Fibroblast of villous mesenchyme (primary cell): ENCODE data around the gene TOMM22. TPM values are rescaled to one million over a fixed set of nuclear protein-coding genes. Genes with fewer than 3 reads are reported as not detected.

Experiments used
- DNase-seq: peaks from one replicate; pipeline ENCODE4 v3.0.0-alpha.2; 2010; ENCODE audit warnings: low read depth
- H3K4me3 ChIP-seq: 2 replicates; pipeline ENCODE4 v1.5.1; 2011; ENCODE audit warnings: low read depth, mild to moderate bottlenecking, low read length
- CTCF ChIP-seq: IDR thresholded peaks from 2 replicates; pipeline ENCODE4 v1.5.1; 2012; ENCODE audit warnings: low read depth, mild to moderate bottlenecking, low read length; ENCODE audit not compliant: insufficient read depth
- total RNA-seq: library from RNA; depleted of rRNA; stranded (reverse); fragments of >200 nt; gene quantifications from 2 replicates; pipeline ENCODE4 v1.2.3, GENCODE V29; 2012

TOMM22 gene
- total RNA-seq, 1 donor = 88.9 TPM

GRCh38 chr22:38700789-38701628, 19.3 kb downstream of the TOMM22 start, which contains the start of gene JOSD1:
JOSD1 (minus strand) TSS chr22:38700943; CDS start chr22:38699987, 956 bp downstream.
- peak; percentile 96 for DNase-seq
- H3K4me3 ChIP-seq = peak within 1 kb of the TSS; percentile 80
- TF ChIP-seq CTCF = no peak

- no peak for TF ChIP-seq CTCF
- H3K4me3 ChIP-seq = peak overlapping the region; percentile 37
- peak; percentile 20 for DNase-seq
These were observed 23.0 kb downstream of the TOMM22 start for GRCh38 chr22:38704654-38705234.

- peak; percentile 100 for DNase-seq
These were observed 23.7 kb downstream of the TOMM22 start, which contains the start of gene GTPBP1 for GRCh38 chr22:38705235-38706100. GTPBP1 (plus strand) TSS chr22:38705944; CDS start chr22:38705956, 12 bp downstream.

GRCh38 chr22:38706101-38706900, 24.5 kb downstream of the TOMM22 start:
- peak overlapping the region; percentile 83 for H3K4me3 ChIP-seq
- DNase-seq = peak; percentile 66
- TF ChIP-seq CTCF = no peak

More at GRCh38 chr22:38705235-38706100, 23.7 kb downstream of the TOMM22 start, which contains the start of gene GTPBP1:
- H3K4me3 ChIP-seq = peak within 1 kb of the TSS; percentile 83
- no peak for TF ChIP-seq CTCF

GRCh38 chr22:38706901-38707195, 25.1 kb downstream of the TOMM22 start:
- peak overlapping the region; percentile 83 for H3K4me3 ChIP-seq
- TF ChIP-seq CTCF = no peak
- peak; percentile 43 for DNase-seq

GRCh38 chr22:38707346-38707745, 25.6 kb downstream of the TOMM22 start:
- peak; percentile 68 for DNase-seq
- H3K4me3 ChIP-seq = peak overlapping the region; percentile 83
- no peak for TF ChIP-seq CTCF
